ENCODE data around the gene GJC1.
A peak's percentile ranks its signal among the peaks of the same experiment; 100 is the strongest.

Gene GJC1

GRCh38 chr17:44829523-44830358 lies at the start of gene GJC1:
TSS of gene GJC1 (minus strand) at chr17:44830287. CDS start at chr17:44805817, 24,470 bp downstream.
- DNase-seq: no peak

GRCh38 chr17:44879376-44879775 lies 49.3 kb upstream of the GJC1 start:
- DNase-seq: no peak

GRCh38 chr17:44878627-44879221 lies 48.6 kb upstream of the GJC1 start:
- DNase-seq: peak; percentile 46 to 62

- DNase-seq: no peak
Observed at GRCh38 chr17:44877121-44877520, 47.0 kb upstream of the GJC1 start.

- DNase-seq: no peak
Observed at GRCh38 chr17:44875761-44876160, 45.7 kb upstream of the GJC1 start.

DNA sequence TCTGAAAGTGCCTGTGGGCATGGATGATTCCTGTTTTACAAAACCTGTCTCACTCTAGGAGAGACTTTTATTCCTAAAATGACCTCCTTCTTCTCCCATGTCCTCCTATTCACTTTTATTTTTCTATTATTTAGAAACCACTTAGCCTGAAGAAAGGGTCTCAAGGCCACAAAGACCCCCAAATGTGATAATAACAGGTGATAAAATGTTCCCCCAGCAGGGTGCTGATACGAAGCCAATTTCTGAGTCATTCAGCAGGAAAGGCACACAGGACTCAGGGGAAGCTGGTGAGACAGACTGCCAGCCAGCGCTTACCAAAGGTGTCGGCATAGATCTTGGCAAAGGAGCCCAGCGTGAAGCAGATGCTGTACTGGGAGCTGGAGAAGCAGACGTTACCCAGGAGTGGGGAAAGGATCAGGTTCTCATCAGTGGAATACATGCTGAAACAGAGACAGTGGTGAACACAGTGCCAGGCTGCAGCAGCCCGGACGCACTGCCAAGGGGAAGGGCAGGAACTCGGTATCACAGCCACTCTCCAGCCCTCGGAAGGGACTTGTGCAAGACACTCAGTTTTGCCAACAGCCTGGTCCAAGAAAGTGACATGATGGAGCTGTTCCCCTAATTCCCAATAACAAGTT lies 42.2 kb upstream of the GJC1 start:
- DNase-seq: no peak

DNA sequence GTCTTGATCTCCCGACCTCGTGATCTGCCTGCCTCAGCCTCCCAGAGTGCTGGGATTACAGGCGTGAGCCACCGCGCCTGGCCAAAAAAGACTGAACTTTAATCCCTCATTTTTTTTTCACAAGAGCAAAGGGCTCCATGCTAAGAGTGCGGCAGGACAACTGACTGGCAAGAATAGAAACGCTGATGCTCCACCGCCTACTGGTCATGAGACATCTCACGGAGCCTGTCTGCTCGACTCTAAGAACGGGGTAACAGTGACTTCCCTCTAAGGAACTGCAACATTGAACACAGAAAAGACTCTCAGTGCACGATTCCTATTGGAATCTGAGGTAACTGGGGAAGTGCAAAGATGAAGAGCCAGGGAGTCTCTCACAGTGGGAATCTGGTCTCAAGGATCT lies 41.5 kb upstream of the GJC1 start:
- DNase-seq: no peak

DNA sequence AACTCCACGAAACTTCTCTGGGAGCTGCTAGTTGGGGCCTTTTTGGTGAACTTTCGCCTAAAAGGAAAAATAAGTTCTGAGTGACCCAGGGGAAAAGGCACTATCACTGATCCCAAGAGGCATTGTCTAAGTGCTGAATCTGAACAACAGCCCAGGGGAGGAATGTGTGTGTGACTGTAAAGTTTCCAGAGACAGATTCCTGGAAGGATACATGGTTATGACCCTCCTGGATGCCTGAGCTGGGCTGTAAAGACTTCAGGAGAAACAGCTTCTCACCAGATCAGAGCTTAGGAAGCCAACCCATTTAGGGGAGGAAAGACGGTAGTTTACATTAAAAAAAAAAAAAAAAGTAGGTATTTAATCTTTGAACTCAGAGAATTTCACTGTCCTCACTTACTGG lies 37.8 kb upstream of the GJC1 start:
- no peak for DNase-seq

- DNase-seq: no peak
Observed at GRCh38 chr17:44865931-44866330, 35.8 kb upstream of the GJC1 start.

- peak; percentile 71 to 79 for DNase-seq
Observed at GRCh38 chr17:44865231-44865660, 35.2 kb upstream of the GJC1 start.

DNA sequence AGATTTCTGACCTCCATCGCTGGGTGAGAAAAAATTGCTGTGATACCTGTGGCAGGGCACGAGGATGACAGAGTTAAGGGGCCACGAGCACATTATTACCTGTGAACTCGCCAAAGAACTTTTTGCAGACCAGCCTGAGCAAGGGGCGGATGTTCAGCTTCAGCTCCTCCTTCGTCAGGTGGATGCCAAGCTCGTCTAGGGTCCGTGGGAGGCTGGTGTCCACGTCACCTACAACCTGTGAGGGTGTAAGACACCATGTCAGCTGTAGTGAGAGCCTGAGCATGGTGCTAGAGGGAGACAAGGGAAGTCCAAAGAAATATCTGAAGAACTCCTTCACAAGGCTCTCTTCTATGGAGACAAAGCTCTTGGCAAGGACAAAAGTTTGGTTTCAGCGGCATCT lies 34.7 kb upstream of the GJC1 start:
- no peak for DNase-seq

- DNase-seq: no peak
Observed at GRCh38 chr17:44863061-44863918, 33.2 kb upstream of the GJC1 start.

- no peak for DNase-seq
Observed at GRCh38 chr17:44862278-44862914, 32.3 kb upstream of the GJC1 start.

GRCh38 chr17:44859701-44860100 lies 29.6 kb upstream of the GJC1 start:
- no peak for DNase-seq

- no peak for DNase-seq
Observed at GRCh38 chr17:44854192-44854591, 24.1 kb upstream of the GJC1 start.

DNA sequence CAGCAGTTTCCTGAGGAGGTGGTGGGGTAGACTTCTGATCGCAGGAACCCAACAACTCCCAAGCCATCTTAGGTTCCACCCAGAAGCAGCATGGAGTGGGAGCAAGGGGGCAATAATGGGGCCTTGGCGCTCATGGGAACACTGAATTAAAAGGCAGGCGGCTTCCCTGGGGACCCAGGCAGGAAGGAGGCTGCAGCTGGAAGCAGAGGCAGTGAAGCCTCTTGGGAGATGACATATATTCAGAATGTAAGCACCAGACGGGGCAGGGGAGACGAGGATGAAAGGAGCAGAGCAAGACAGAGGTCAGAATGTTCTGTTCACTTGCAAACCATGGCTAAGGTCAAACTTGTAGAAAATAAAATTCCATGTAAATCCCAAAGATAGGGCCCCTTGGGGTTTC lies 20.5 kb upstream of the GJC1 start:
- DNase-seq: no peak

- DNase-seq: no peak
Observed at GRCh38 chr17:44850025-44850424, 19.9 kb upstream of the GJC1 start.

DNA sequence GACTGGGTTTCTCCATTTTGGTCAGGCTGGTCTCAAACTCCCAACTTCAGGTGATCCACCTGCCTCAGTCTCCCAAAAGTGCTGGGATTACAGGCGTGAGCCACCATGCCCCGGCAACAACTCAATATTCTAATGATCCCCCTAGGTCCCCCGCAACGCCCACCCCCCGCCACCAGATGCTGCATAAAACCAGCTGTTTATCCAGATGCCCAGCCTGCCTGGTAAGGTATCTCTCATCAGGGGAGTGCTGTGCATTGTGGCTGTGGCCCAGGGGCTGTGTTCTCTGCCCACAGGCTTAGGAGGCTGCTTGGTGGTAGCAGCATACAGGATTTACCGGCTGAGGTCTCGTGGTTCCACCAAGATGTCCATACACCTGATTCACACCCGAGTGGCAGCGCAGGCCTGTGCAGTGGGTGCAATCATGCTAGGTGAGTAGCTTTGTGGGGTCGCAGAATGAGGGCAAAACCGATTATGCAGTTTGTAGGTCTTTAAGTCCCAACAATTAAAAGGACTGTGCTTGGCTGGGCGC lies 18.9 kb upstream of the GJC1 start:
- DNase-seq: no peak

- no peak for DNase-seq
Observed at GRCh38 chr17:44848257-44848795, 18.2 kb upstream of the GJC1 start.

DNA sequence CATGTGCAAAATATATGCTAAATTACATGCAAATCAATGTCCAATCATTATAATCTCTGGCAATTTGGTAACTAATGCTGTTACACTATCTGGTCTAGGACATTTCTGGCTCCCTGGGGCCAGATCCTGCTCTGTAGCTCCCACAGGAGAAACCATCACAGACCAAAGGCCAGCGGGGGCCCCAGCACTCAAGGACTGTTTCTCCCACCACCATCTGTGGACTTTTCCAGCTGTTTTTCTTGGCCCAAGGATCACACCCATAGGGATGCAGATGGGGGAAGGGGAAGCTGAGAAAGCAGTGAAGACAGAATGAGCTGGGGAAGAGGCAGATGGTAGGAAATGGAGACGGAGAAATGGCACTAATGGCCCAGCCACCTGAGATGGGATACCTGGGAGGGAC lies 17.5 kb upstream of the GJC1 start, which contains the start of gene HIGD1B:
HIGD1B (plus strand) TSS at position 298 of the 400 bp plus-strand sequence. CDS start 270 bp downstream, outside the sequence.
- DNase-seq: no peak

GRCh38 chr17:44846206-44846605 lies 16.1 kb upstream of the GJC1 start:
- DNase-seq: no peak

DNA sequence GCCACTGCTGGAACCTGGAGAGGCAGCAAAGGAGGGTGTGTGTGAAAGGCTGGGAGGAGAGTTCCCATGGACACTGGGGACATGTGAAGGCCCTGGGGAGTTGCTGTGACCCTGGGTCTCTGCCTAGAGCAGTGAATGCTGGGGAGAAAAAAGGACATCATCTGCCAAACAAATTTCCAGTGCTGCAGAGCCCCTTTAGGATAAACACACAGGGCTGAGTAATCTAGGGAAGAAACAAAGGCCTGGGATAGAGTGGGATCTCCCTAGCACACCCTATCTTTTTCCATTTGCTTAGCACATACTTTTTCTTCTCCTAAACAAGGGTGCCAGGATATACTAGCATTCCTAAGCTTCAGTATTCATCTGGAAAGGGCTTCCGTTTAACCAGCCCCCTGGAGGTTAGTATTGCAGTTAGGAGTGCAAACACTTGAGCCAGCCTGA lies 14.3 kb upstream of the GJC1 start:
- no peak for DNase-seq

All from Kasumi-1 (cell line).